Nephron (organoid): ENCODE results near the gene EEIG2.
"Not testable (repeated sequence)": the region's sequence is repeated elsewhere in the genome, so short reads cannot be mapped to it uniquely, and the experiment has no call there.

Experiments used
- H3K27ac Mint-ChIP-seq, 3 experiments: 2 replicates each; pipeline ENCODE4 v1.8.0; 2020; ENCODE audit warnings: mixed read lengths in 3 of 3, mild to moderate bottlenecking in 2 of 3, moderate library complexity in 1 of 3
- H3K27me3 Mint-ChIP-seq: 2 replicates; pipeline ENCODE4 v1.8.0; 2021; ENCODE audit warnings: low read depth, mild to moderate bottlenecking, moderate library complexity, mixed read lengths
- H3K36me3 Mint-ChIP-seq: 2 replicates; pipeline ENCODE4 v1.8.0; 2020; ENCODE audit warnings: low read depth, mixed read lengths
- H3K4me1 Mint-ChIP-seq: 2 replicates; pipeline ENCODE4 v1.8.0; 2020; ENCODE audit warnings: mixed read lengths
- H3K4me3 Mint-ChIP-seq, 3 experiments: 2 replicates each; pipeline ENCODE4 v1.8.0; 2020; ENCODE audit warnings: mild to moderate bottlenecking in 3 of 3, mixed read lengths in 3 of 3, moderate library complexity in 2 of 3
- H3K9me3 Mint-ChIP-seq: 2 replicates; pipeline ENCODE4 v1.8.0; 2020; ENCODE audit warnings: mixed read lengths
- CTCF ChIP-seq, 3 experiments: fragments of 200-600 bp; sonication (generic); IDR thresholded peaks; one replicate each; pipeline ENCODE4 v1.5.0; 2021; ENCODE audit warnings: antibody characterized with exemption in 3 of 3; ENCODE audit not compliant: unreplicated experiment in 3 of 3

The EEIG2 gene

GRCh38 chr1:108532730-108533129, 27.2 kb upstream of the EEIG2 start:
- peaks cover 3% of the 10 kb centered on the region for H3K27me3 Mint-ChIP-seq
- peak overlapping the region in 1 of 3 experiments; percentile 34 for H3K27ac Mint-ChIP-seq
- TF ChIP-seq CTCF (IDR thresholded peaks at IDR 0.05; ENCODE audit: unreplicated experiment in 3 of 3) = no peak
- no peak overlapping the region for H3K4me3 Mint-ChIP-seq
- H3K36me3 Mint-ChIP-seq = no peaks in the 10 kb centered on the region
- H3K9me3 Mint-ChIP-seq = peaks cover 6% of the 10 kb centered on the region
- peaks cover 22% of the 10 kb centered on the region for H3K4me1 Mint-ChIP-seq

GRCh38 chr1:108533351-108534083, 26.4 kb upstream of the EEIG2 start:
- Mint-ChIP-seq H3K9me3 (peaks cover 6% of the 10 kb centered on the region), H3K4me3 (no peak overlapping the region), H3K27ac (peak overlapping the region in 1 of 3 experiments; percentile 0), H3K4me1 (peaks cover 19% of the 10 kb centered on the region), H3K27me3 (peaks cover 3% of the 10 kb centered on the region), H3K36me3 (no peaks in the 10 kb centered on the region)
- no peak for TF ChIP-seq CTCF (IDR thresholded peaks at IDR 0.05; ENCODE audit: unreplicated experiment in 3 of 3)

- Mint-ChIP-seq H3K36me3 (no peaks in the 10 kb centered on the region), H3K27me3 (peaks cover 5% of the 10 kb centered on the region), H3K9me3 (peaks cover 6% of the 10 kb centered on the region), H3K4me1 (peaks cover 14% of the 10 kb centered on the region), H3K4me3 (no peak overlapping the region), H3K27ac (no peak overlapping the region)
- TF ChIP-seq CTCF (IDR thresholded peaks at IDR 0.05; ENCODE audit: unreplicated experiment in 3 of 3) = no peak
Measured at GRCh38 chr1:108534759-108535158, 25.1 kb upstream of the EEIG2 start.

DNA sequence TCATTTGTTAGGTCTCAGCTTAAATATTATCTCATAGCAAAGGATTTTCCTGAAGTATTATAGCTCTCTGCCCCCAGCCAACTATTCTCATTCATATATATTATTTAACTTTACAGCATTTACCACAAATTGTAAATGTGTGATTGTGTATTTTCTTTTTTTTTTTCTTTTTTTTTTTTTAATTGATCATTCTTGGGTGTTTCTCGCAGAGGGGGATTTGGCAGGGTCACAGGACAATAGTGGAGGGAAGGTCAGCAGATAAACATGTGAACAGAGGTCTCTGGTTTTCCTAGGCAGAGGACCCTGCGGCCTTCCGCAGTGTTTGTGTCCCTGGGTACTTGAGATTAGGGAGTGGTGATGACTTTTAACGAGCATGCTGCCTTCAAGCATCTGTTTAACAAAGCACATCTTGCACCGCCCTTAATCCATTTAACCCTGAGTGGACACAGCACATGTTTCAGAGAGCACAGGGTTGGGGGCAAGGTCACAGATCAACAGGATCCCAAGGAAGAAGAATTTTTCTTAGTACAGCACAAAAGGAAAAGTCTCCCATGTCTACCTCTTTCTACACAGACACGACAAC, 24.5 kb upstream of the EEIG2 start:
- H3K9me3 Mint-ChIP-seq, H3K36me3 Mint-ChIP-seq, H3K27ac Mint-ChIP-seq, H3K4me3 Mint-ChIP-seq, H3K27me3 Mint-ChIP-seq: not testable (repeated sequence)
- H3K4me1 Mint-ChIP-seq = peaks cover 11% of the 10 kb centered on the region

GRCh38 chr1:108536021-108536420, 23.9 kb upstream of the EEIG2 start:
- not testable (repeated sequence) for H3K4me3 Mint-ChIP-seq, H3K36me3 Mint-ChIP-seq, H3K27ac Mint-ChIP-seq, H3K9me3 Mint-ChIP-seq, H3K27me3 Mint-ChIP-seq
- H3K4me1 Mint-ChIP-seq = peaks cover 11% of the 10 kb centered on the region

- H3K4me1 Mint-ChIP-seq, H3K4me3 Mint-ChIP-seq, H3K36me3 Mint-ChIP-seq, H3K9me3 Mint-ChIP-seq, H3K27me3 Mint-ChIP-seq, H3K27ac Mint-ChIP-seq: not testable (repeated sequence)
Measured at GRCh38 chr1:108536791-108537190, 23.1 kb upstream of the EEIG2 start.

DNA sequence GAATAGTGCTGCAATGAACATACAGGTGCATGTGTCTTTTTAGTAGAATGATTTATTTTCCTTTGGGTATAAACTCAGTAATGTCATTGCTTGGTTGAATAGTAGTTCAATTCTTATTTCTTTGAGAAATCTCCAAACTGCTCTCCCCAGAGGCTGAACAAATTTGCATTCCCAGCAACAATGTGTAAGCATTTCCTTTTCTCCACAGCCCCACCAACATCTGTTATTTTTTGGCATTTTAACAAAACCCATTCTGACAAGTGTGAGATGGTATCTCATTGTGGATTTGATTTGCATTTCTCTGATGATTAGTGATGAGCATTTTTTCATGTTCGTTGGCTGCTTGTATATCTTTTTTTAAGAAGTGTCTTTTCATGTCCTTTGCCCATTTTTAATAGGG, 21.9 kb upstream of the EEIG2 start:
- no peak for TF ChIP-seq CTCF (IDR thresholded peaks at IDR 0.05; ENCODE audit: unreplicated experiment in 3 of 3)
- peaks cover 7% of the 10 kb centered on the region for H3K9me3 Mint-ChIP-seq
- H3K36me3 Mint-ChIP-seq = no peaks in the 10 kb centered on the region
- H3K4me1 Mint-ChIP-seq = peaks cover 6% of the 10 kb centered on the region
- H3K27ac Mint-ChIP-seq = no peak overlapping the region
- peaks cover 5% of the 10 kb centered on the region for H3K27me3 Mint-ChIP-seq
- H3K4me3 Mint-ChIP-seq = no peak overlapping the region
